Measurements from ENCODE around the gene NDUFS8. TPM values are rescaled to one million over a fixed set of nuclear protein-coding genes. Genes with fewer than 3 reads are reported as not detected.
"Not testable (repeated sequence)": the region's sequence is repeated elsewhere in the genome, so short reads cannot be mapped to it uniquely, and the experiment has no call there.

The NDUFS8 gene
- total and polyA plus RNA-seq, 9 donors = 67.1 to 108 (median 80.1) TPM

GRCh38 chr11:67994387-67994786 lies 36.1 kb upstream of the NDUFS8 start:
- H3K9me3 ChIP-seq (replicated peaks; ENCODE audit: control insufficient read depth, low read depth, low read length); H3K36me3 ChIP-seq (ENCODE audit: control insufficient read depth, insufficient read depth, low read length); H3K4me1 ChIP-seq (ENCODE audit: control insufficient read depth, insufficient read depth, low read length); H3K27ac ChIP-seq (ENCODE audit: low read length); H3K4me3 ChIP-seq (ENCODE audit: low read length); DNase-seq: not testable (repeated sequence)
- 89% methylated on average over 3 of the region's 5 CpGs for WGBS (ENCODE audit: insufficient coverage)
- peaks cover 14% of the 10 kb centered on the region for H3K27me3 ChIP-seq (ENCODE audit: control insufficient read depth, insufficient read depth, low read length)

- H3K27me3 ChIP-seq (ENCODE audit: control insufficient read depth, insufficient read depth, low read length) = peaks cover 14% of the 10 kb centered on the region
- H3K4me1 ChIP-seq (ENCODE audit: control insufficient read depth, insufficient read depth, low read length); H3K9me3 ChIP-seq (replicated peaks; ENCODE audit: control insufficient read depth, low read depth, low read length); DNase-seq; H3K27ac ChIP-seq (ENCODE audit: low read length); H3K4me3 ChIP-seq (ENCODE audit: low read length); H3K36me3 ChIP-seq (ENCODE audit: control insufficient read depth, insufficient read depth, low read length): not testable (repeated sequence)
- WGBS (ENCODE audit: insufficient coverage) = 100% methylated on average over 2 of the region's 3 CpGs
Measured at GRCh38 chr11:67995129-67995528, 35.4 kb upstream of the NDUFS8 start.

GRCh38 chr11:67995579-67995978 lies 34.9 kb upstream of the NDUFS8 start:
- WGBS (ENCODE audit: insufficient coverage) = 74% methylated on average over 7 of the region's 14 CpGs
- peaks cover 14% of the 10 kb centered on the region for H3K27me3 ChIP-seq (ENCODE audit: control insufficient read depth, insufficient read depth, low read length)
- H3K9me3 ChIP-seq (replicated peaks; ENCODE audit: control insufficient read depth, low read depth, low read length); H3K27ac ChIP-seq (ENCODE audit: low read length); H3K4me1 ChIP-seq (ENCODE audit: control insufficient read depth, insufficient read depth, low read length); H3K36me3 ChIP-seq (ENCODE audit: control insufficient read depth, insufficient read depth, low read length); H3K4me3 ChIP-seq (ENCODE audit: low read length); DNase-seq: not testable (repeated sequence)

- Histone ChIP-seq H3K4me3 (ENCODE audit: low read length) (no peak overlapping the region), H3K27me3 (ENCODE audit: control insufficient read depth, insufficient read depth, low read length) (peaks cover 9% of the 10 kb centered on the region), H3K9me3 (replicated peaks; ENCODE audit: control insufficient read depth, low read depth, low read length) (no peaks in the 10 kb centered on the region), H3K27ac (ENCODE audit: low read length) (no peak overlapping the region), H3K36me3 (ENCODE audit: control insufficient read depth, insufficient read depth, low read length) (no peaks in the 10 kb centered on the region), H3K4me1 (ENCODE audit: control insufficient read depth, insufficient read depth, low read length) (peaks cover 4% of the 10 kb centered on the region)
- no CpG with 5 or more reads among the region's 13 CpGs for WGBS (ENCODE audit: insufficient coverage)
- no peak for DNase-seq
Measured at GRCh38 chr11:67996051-67996450, 34.4 kb upstream of the NDUFS8 start.

- DNase-seq = peak; percentile 41
- H3K4me1 ChIP-seq (ENCODE audit: control insufficient read depth, insufficient read depth, low read length) = peaks cover 4% of the 10 kb centered on the region
- H3K36me3 ChIP-seq (ENCODE audit: control insufficient read depth, insufficient read depth, low read length) = no peaks in the 10 kb centered on the region
- H3K27me3 ChIP-seq (ENCODE audit: control insufficient read depth, insufficient read depth, low read length) = peaks cover 4% of the 10 kb centered on the region
- H3K9me3 ChIP-seq (replicated peaks; ENCODE audit: control insufficient read depth, low read depth, low read length) = no peaks in the 10 kb centered on the region
- no peak overlapping the region for H3K27ac ChIP-seq (ENCODE audit: low read length)
- H3K4me3 ChIP-seq (ENCODE audit: low read length) = no peak overlapping the region
- 29% methylated on average over 41 of the region's 41 CpGs for WGBS (ENCODE audit: insufficient coverage)
Measured at GRCh38 chr11:67996622-67997474, 33.6 kb upstream of the NDUFS8 start.

GRCh38 chr11:67997475-67997921 lies 33.0 kb upstream of the NDUFS8 start:
- no peaks in the 10 kb centered on the region for H3K36me3 ChIP-seq (ENCODE audit: control insufficient read depth, insufficient read depth, low read length)
- H3K9me3 ChIP-seq (replicated peaks; ENCODE audit: control insufficient read depth, low read depth, low read length) = no peaks in the 10 kb centered on the region
- H3K27me3 ChIP-seq (ENCODE audit: control insufficient read depth, insufficient read depth, low read length) = peaks cover 4% of the 10 kb centered on the region
- peak; percentile 1 for DNase-seq
- H3K4me3 ChIP-seq (ENCODE audit: low read length) = no peak overlapping the region
- H3K4me1 ChIP-seq (ENCODE audit: control insufficient read depth, insufficient read depth, low read length) = peaks cover 4% of the 10 kb centered on the region
- no peak overlapping the region for H3K27ac ChIP-seq (ENCODE audit: low read length)
- WGBS (ENCODE audit: insufficient coverage) = 91% methylated on average over 23 of the region's 29 CpGs

GRCh38 chr11:67998150-67999045 lies 32.1 kb upstream of the NDUFS8 start:
- Histone ChIP-seq H3K36me3 (ENCODE audit: control insufficient read depth, insufficient read depth, low read length) (no peaks in the 10 kb centered on the region), H3K27ac (ENCODE audit: low read length) (no peak overlapping the region), H3K4me1 (ENCODE audit: control insufficient read depth, insufficient read depth, low read length) (peaks cover 4% of the 10 kb centered on the region), H3K27me3 (ENCODE audit: control insufficient read depth, insufficient read depth, low read length) (no peaks in the 10 kb centered on the region), H3K4me3 (ENCODE audit: low read length) (no peak overlapping the region), H3K9me3 (replicated peaks; ENCODE audit: control insufficient read depth, low read depth, low read length) (no peaks in the 10 kb centered on the region)
- 74% methylated on average over 4 of the region's 9 CpGs for WGBS (ENCODE audit: insufficient coverage)
- DNase-seq = peak; percentile 2

- WGBS (ENCODE audit: insufficient coverage) = 96% methylated on average over 11 of the region's 13 CpGs
Measured at GRCh38 chr11:67999201-67999629, 31.3 kb upstream of the NDUFS8 start.

GRCh38 chr11:67999704-68000103 lies 30.8 kb upstream of the NDUFS8 start:
- no peak overlapping the region for H3K27ac ChIP-seq (ENCODE audit: low read length)
- WGBS (ENCODE audit: insufficient coverage) = 100% methylated on average over 2 of the region's 5 CpGs
- no peaks in the 10 kb centered on the region for H3K9me3 ChIP-seq (replicated peaks; ENCODE audit: control insufficient read depth, low read depth, low read length)
- no peak overlapping the region for H3K4me3 ChIP-seq (ENCODE audit: low read length)
- no peak for DNase-seq
- H3K27me3 ChIP-seq (ENCODE audit: control insufficient read depth, insufficient read depth, low read length) = peaks cover 4% of the 10 kb centered on the region
- peaks cover 11% of the 10 kb centered on the region for H3K4me1 ChIP-seq (ENCODE audit: control insufficient read depth, insufficient read depth, low read length)
- H3K36me3 ChIP-seq (ENCODE audit: control insufficient read depth, insufficient read depth, low read length) = no peaks in the 10 kb centered on the region

More at GRCh38 chr11:67999201-67999629, 31.3 kb upstream of the NDUFS8 start:
- H3K36me3 ChIP-seq (ENCODE audit: control insufficient read depth, insufficient read depth, low read length) = no peaks in the 10 kb centered on the region
- H3K9me3 ChIP-seq (replicated peaks; ENCODE audit: control insufficient read depth, low read depth, low read length) = no peaks in the 10 kb centered on the region
- no peak overlapping the region for H3K4me3 ChIP-seq (ENCODE audit: low read length)
- DNase-seq = no peak
- H3K27me3 ChIP-seq (ENCODE audit: control insufficient read depth, insufficient read depth, low read length) = peaks cover under 1% of the 10 kb centered on the region
- peaks cover 6% of the 10 kb centered on the region for H3K4me1 ChIP-seq (ENCODE audit: control insufficient read depth, insufficient read depth, low read length)
- no peak overlapping the region for H3K27ac ChIP-seq (ENCODE audit: low read length)

- no peaks in the 10 kb centered on the region for H3K36me3 ChIP-seq (ENCODE audit: control insufficient read depth, insufficient read depth, low read length)
- peak overlapping the region; percentile 46 for H3K4me3 ChIP-seq (ENCODE audit: low read length)
- H3K9me3 ChIP-seq (replicated peaks; ENCODE audit: control insufficient read depth, low read depth, low read length) = no peaks in the 10 kb centered on the region
- WGBS (ENCODE audit: insufficient coverage) = 51% methylated on average over 9 of the region's 9 CpGs
- peak; percentile 46 for DNase-seq
- H3K27ac ChIP-seq (ENCODE audit: low read length) = no peak overlapping the region
- H3K4me1 ChIP-seq (ENCODE audit: control insufficient read depth, insufficient read depth, low read length) = peaks cover 10% of the 10 kb centered on the region
- H3K27me3 ChIP-seq (ENCODE audit: control insufficient read depth, insufficient read depth, low read length) = peaks cover 4% of the 10 kb centered on the region
Measured at GRCh38 chr11:68002575-68002937, 27.9 kb upstream of the NDUFS8 start.
